ENCODE measurements around the gene IGF2R.
"Not testable (repeated sequence)": the region's sequence is repeated elsewhere in the genome, so short reads cannot be mapped to it uniquely, and the experiment has no call there.

The IGF2R gene

DNA sequence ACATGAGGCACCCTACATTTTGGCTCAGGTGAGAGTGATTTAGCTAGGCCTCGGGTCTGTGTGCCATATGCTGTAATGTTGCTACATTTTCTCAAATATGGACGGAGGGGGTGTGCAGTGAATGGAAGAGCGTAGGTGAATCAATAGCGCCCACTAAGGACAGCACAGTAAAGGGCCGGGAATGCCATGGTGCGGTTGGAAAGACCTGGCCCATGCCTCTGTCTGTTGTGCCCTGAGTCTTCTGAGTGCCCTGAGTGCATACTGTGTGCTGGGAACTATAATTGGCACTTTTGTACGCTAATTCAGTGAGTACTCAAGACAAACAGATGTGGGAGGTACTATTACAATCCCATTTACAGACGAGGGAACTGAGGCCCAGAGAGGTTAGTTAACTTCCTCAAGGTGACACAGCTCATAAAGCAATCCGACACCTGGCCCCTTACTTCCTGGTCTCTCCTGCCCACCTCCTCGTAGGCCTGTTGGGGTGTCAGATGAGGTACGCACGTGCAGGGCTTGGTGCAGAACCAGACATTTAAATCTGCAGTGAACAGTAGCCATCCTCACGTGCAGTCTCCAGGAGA is 170.0 kb downstream of the IGF2R start:
- DNase-seq (ENCODE audit: low spot score), result no peak

DNA sequence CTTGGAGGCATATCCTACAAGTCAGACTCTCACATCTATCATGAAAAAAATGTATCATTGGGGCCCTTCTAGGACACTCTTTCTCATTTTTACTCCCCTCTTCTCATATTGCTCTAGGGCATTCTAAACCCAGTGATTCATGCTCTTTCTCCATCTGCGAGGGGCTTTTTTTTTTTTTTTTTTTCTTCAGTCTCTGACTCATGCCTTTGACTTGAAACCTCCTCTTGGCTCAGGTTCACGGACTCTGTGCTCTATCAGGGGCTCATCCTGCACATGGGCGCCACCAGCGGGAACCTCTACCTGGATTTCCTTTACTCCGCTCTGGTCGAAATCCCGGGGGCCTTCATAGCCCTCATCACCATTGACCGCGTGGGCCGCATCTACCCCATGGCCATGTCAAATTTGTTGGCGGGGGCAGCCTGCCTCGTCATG is 170.6 kb downstream of the IGF2R start:
- no peak for DNase-seq (ENCODE audit: low spot score)

DNA sequence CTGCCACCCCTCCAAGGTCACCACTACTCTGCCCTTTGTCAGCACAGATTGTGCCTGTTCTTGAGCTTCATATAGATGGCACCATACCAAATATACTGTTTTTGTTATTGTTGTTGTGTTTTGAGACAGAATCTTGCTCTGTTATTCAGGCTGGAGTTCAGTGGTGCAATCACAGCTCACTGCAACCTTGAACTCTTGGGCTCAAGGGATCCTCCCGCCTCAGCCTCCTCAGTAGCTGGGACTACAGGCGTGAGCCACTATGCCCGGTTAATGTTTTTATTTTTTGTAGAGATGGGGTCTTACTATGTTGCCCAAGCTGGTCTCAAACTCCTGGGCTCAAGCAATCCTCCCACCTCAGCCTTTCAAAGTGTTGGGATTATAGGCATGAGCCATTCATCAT is 171.6 kb downstream of the IGF2R start:
- not testable (repeated sequence) for DNase-seq (ENCODE audit: low spot score)

DNA sequence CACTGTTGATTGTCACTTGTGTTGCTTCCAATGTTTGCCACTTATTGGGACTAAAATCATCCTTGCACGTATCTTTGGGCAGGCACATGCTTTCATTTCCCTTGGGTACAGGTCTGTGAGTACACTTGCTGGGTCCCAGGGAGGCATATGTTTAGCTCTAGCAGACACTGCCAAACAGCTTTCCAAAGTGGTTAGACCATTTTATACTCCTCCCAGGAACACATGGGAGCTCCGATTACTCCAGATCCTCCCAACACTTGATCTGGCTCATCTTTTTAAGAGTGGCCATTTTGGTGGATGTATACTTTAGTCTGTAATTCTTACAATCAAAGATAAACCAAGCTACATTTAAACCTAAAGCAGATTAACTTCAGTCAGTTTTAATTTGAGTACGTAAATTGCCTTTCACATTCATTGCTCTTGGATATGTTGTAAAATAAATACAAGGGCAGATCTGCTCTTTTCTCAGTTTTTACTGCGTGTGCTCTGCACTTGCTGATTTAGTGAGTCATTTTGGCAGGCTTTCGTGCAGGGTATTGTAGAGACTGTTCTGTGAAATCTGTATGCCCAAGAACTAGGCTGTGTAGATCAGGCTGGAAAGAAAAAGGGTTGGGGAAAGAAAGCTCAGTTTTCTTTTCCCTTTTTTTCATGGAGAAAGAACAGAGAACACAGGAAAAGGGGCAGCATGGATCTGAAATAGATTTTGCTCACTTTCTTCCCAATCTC is 172.3 kb downstream of the IGF2R start:
- no peak for DNase-seq (ENCODE audit: low spot score)

DNA sequence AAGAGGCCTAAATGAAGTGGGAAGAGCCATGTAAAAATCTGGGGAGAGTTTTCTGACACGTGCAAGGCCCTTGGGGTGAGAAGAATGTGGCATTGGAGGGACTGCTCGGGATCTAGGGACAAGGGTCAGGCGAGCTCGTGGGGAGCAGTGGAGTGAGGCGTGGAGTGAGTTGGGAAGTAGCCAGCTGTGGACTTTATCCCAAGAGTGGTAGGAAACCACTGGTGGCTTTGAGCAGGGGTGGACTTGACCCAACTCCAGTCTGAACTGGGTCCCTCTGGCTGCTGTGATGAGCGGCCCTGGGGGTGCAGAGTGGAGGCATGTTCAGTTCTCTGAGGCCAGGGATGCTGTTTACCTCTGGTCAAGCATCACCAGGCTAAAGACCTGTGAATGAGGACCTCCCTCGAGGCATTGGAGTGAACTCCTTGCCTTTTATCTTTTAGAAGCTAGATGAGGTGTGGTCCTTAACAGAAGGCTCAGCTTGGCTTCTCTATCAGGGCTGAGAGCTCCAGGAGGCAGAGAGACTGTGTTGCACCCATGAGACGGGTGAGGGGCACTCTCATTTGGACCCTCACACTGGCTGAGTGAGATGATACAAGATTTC is 173.3 kb downstream of the IGF2R start:
- no peak for DNase-seq (ENCODE audit: low spot score)

DNA sequence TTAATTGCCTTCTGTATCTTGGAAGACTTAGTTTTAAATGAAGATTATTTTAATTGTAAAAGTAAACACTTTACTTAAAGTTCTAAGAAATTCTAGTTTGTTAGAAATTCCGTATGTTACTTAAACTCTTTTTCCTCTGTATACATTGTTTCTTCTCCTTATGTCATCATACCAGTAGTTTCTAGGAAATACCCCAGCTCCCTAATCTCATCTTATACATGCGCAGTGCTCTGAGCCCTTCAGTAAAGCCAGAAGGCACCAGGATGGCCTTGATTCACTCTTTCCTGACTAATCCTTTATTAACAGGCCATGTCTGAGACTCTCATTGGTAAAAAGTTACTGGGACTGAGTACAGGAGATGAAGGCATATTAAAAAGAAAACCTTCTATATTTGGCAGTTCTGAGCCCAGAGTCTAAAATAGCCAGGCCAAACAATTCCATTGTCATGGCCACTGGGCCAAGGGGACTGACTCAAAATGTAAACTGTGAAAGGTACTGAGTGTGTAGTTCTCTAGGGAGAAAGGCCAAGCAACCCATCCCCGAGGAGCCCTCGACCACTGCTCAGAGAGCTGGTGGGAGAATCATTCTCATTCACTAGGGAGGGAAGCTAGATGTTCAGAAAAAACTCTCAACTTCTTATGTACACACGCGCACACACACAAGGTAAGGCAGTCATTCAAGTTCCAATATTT is 177.7 kb downstream of the IGF2R start:
- no peak for DNase-seq (ENCODE audit: low spot score)

DNA sequence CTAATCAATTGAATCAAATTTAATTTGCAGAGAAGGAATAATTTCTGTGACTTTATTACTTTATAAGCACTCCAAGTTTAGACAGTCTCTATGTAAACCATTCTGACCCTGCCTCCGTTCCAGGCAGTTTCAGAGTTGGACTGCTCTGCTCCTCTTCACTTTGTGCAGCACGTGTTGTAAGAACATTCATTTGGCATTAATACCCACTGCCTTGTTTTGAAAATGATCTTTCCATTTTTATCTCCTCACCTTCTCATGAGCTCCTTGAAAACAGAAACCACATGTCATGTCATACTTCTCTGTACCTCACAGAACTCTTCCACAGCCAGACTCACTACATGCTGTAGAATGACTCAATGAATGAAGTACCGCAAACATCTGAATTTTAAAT is 178.3 kb downstream of the IGF2R start:
- no peak for DNase-seq (ENCODE audit: low spot score)

DNA sequence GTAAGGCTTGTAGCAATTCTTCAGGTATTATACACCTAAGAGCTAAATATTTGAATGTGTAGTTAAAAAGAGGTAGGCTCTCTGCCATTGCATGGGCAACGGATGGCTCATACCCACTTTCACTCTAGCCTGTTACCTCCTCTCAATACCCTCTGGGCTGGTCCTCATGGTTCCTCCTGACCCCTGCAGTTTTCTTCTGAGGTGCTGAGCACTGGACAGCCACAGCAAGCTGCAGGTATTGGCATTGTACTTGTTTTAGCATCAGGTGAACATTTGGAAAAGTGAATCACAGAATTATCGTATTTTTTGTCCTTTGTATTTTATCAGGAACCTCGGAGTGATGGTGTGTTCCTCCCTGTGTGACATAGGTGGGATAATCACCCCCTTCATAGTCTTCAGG is 185.6 kb downstream of the IGF2R start:
- no peak for DNase-seq (ENCODE audit: low spot score)

DNA sequence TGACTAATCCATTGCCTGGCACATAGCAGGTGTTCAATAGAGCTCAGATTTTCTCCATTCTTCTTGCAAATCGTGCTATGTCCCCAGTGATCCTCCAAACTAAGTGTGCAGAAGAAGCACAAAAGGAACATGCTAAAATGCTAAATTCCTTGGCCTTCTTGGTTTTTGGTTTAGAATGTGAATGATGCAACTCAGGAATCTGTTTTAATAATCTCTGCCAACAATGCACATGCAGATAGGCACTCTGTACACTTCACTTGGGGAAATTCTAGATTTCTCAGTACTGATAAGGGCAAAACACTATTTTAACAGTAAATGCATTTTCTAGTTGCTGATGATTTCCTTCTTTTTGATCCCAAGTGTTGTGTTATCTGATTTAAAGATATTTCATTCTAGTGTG is 188.0 kb downstream of the IGF2R start:
- no peak for DNase-seq (ENCODE audit: low spot score)

DNA sequence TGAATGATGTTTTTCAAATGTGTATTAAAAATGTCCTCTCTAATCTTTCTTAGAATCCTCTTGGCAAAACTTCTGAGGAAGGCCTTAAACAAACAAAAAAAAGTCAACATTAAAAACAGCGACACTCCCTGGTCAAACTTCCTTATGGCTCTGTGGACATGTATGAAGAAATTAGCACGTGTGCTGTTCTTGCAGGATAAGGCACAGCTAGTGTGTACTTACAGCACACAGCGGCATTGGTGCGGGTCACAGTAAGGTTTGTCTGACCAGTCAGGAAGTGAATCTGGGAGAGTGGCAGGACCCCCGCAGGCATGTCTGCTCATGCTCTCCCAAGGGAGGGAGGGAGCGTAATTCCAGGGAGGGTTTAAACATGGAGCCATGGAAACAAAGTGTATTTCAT is 191.6 kb downstream of the IGF2R start:
- no peak for DNase-seq (ENCODE audit: low spot score)
